GM12878 (cell line): ENCODE data around the gene CAPN1. TPM values are rescaled to one million over a fixed set of nuclear protein-coding genes. Genes with fewer than 3 reads are reported as not detected.

Source experiments
- ATAC-seq: fragments of 200-7000 bp; cut with Tn5 transposase; 3 replicates; pipeline ENCODE4 v1.9.1; 2020; ENCODE audit warnings: mild to moderate bottlenecking, moderate library complexity
- BruUV-seq: library from RNA; stranded (reverse); fragments of 400-500 nt; replicated peaks from 2 replicates; lab custom pipeline; 2021; lab: Mats Ljungman, UMichigan
- CTCF ChIA-PET: fragments of 300-600 bp; sonication (Branson Sonifier 250); formaldehyde crosslinking; extraction: SDS; loops from one replicate; lab custom pipeline; 2021; ENCODE audit warnings: inconsistent platforms; lab: Yijun Ruan, JAX
- POLR2A ChIA-PET: fragments of 350-600 bp; formaldehyde crosslinking; extraction: SDS; loops from one replicate; lab custom pipeline; 2021; ENCODE audit warnings: inconsistent platforms; lab: Charles Lee
- RAD21 ChIA-PET: fragments of 300-600 bp; sonication (Branson Sonifier 250); formaldehyde crosslinking; loops from one replicate; lab custom pipeline; 2023; ENCODE audit warnings: antibody characterized with exemption; ENCODE audit not compliant: unreplicated experiment; lab: Charles Lee
- SMC1A ChIA-PET: fragments of 300-600 bp; sonication (Branson Sonifier 250); formaldehyde crosslinking; loops from one replicate; lab custom pipeline; 2023; ENCODE audit not compliant: unreplicated experiment, uncharacterized antibody; lab: Charles Lee
- DNase-seq: peaks from one replicate; pipeline ENCODE4 v3.0.0-alpha.2; 2011; ENCODE audit warnings: low read depth, low spot score
- FAIRE-seq: peaks from 3 replicates; lab custom pipeline; 2011; peaks lifted over from hg19 to GRCh38; lab: Jason Lieb, UNC
- H2AFZ ChIP-seq: 2 replicates; pipeline ENCODE4 v1.6.0; 2011; ENCODE audit warnings: low read depth, low read length, control low read depth; ENCODE audit not compliant: control insufficient read depth
- H3K27ac ChIP-seq: 2 replicates; pipeline ENCODE4 v1.5.1; 2011; ENCODE audit warnings: control low read depth; ENCODE audit not compliant: control insufficient read depth, insufficient read depth
- H3K27me3 ChIP-seq, 2 experiments: replicated peaks in 1 of 2; 2 replicates each; pipeline versions ENCODE4 v1.6.0 to v1.6.1; 2011; ENCODE audit warnings: low read length in 1 of 2; ENCODE audit not compliant: control insufficient read depth in 2 of 2, insufficient read depth in 2 of 2
- H3K36me3 ChIP-seq, 2 experiments: 2 replicates each; pipeline ENCODE4 v1.5.1; 2011; ENCODE audit warnings: low read length in 1 of 2; ENCODE audit not compliant: control insufficient read depth in 2 of 2, insufficient read depth in 2 of 2
- H3K4me1 ChIP-seq: 2 replicates; pipeline ENCODE4 v1.6.1; 2011; ENCODE audit warnings: mild to moderate bottlenecking, low read length, moderate library complexity, mixed read lengths; ENCODE audit not compliant: control insufficient read depth, insufficient read depth
- H3K4me2 ChIP-seq: 2 replicates; pipeline ENCODE4 v1.6.0; 2011; ENCODE audit warnings: control low read depth; ENCODE audit not compliant: control insufficient read depth, insufficient read depth
- H3K4me3 ChIP-seq: fragments of 200-600 bp; sonication (generic); 2 replicates; pipeline ENCODE4 v1.5.1; 2016
- H3K79me2 ChIP-seq: 2 replicates; pipeline ENCODE4 v1.6.0; 2011; ENCODE audit warnings: low read length; ENCODE audit not compliant: control insufficient read depth, insufficient read depth
- H3K9ac ChIP-seq: 2 replicates; pipeline ENCODE4 v1.8.0; 2011; ENCODE audit warnings: low read length, control low read depth, mixed read lengths; ENCODE audit not compliant: control insufficient read depth, insufficient read depth
- H3K9me3 ChIP-seq: replicated peaks from 3 replicates; pipeline ENCODE4 v1.5.1; 2011; ENCODE audit warnings: mild to moderate bottlenecking, low read length; ENCODE audit not compliant: control insufficient read depth, insufficient read depth
- H4K20me1 ChIP-seq: 2 replicates; pipeline ENCODE4 v1.6.0; 2011; ENCODE audit not compliant: control insufficient read depth, insufficient read depth
- FOXK2 ChIP-seq: fragments of 450-650 bp; IDR thresholded peaks from 2 replicates; pipeline ENCODE4 v1.6.1; 2017; ENCODE audit warnings: mild to moderate bottlenecking, moderate library complexity
- HCFC1 ChIP-seq: fragments of 150-350 bp; IDR thresholded peaks from 2 replicates; pipeline ENCODE4 v1.6.1; 2014; ENCODE audit warnings: low read length
- SREBF1 ChIP-seq: IDR thresholded peaks from 2 replicates; pipeline ENCODE4 v1.6.1; 2012; ENCODE audit warnings: mild to moderate bottlenecking, low read length
- SUZ12 ChIP-seq: fragments of 200-600 bp; sonication (generic); IDR thresholded peaks from one replicate; pipeline ENCODE4 v1.6.1; 2018; ENCODE audit warnings: antibody characterized with exemption, mild to moderate bottlenecking; ENCODE audit not compliant: unreplicated experiment
- ZBTB33 ChIP-seq: fragments of 450-650 bp; IDR thresholded peaks from 2 replicates; pipeline ENCODE4 v1.6.1; 2017; ENCODE audit warnings: mild to moderate bottlenecking
- ZNF274 ChIP-seq: IDR thresholded peaks from one replicate; pipeline ENCODE4 v1.8.0; 2011; ENCODE audit not compliant: insufficient read length, insufficient read depth
- WGBS: methylation state at CpG from one replicate; pipeline ENCODE4 v1.1.6; 2016; ENCODE audit warnings: low lambda C conversion rate; ENCODE audit not compliant: insufficient replicate concordance, insufficient coverage; ENCODE audit errors: missing lambda C conversion rate; 5-methylcytosine and 5-hydroxymethylcytosine counted together
- in situ Hi-C: fragments of 300-500 bp; cut with MboI; formaldehyde crosslinking; loops from 9 replicates; pipeline ENCODE4 v1.14.3; 2018; ENCODE audit warnings: mixed read lengths
- intact Hi-C: fragments of 100-400 bp; cut with micrococcal nuclease; formaldehyde crosslinking; loops from one replicate; pipeline ENCODE4 v1.14.2; 2022; ENCODE audit not compliant: unreplicated experiment
- polyA plus RNA-seq, 11 experiments: library from polyadenylated mRNA; depleted of rRNA in 4 of 11; unstranded in 6 of 11; stranded (reverse) in 5 of 11; fragments of >200 nt; fragmentation: Nextera tagmentation in 4 of 11; fragmentation: Illumina TruSeq in 1 of 11; extraction: Ambion mirVana in 4 of 11; extraction: Trizol in 1 of 11; gene quantifications; 1 replicate in 1 of 11; 2 replicates in 10 of 11; pipeline versions ENCODE4 v1.2.1 to v1.2.3, GENCODE V29; 2011 to 2016; ENCODE audit warnings: inconsistent platforms in 2 of 11, missing spikeins in 2 of 11, low read depth in 1 of 11
- total RNA-seq, 4 experiments: library from RNA; depleted of rRNA in 3 of 4; stranded (reverse); fragments of >200 nt in 3 of 4; fragmentation: Illumina TruSeq in 1 of 4; extraction: Trizol in 1 of 4; gene quantifications; 2 replicates each; pipeline versions ENCODE4 v1.2.1 to v1.2.3, GENCODE V29; 2013 to 2021
- TF ChIP-seq, protein P1 (sequence below): fragments of 450-650 bp; IDR thresholded peaks from 2 replicates; pipeline ENCODE4 v1.6.1; 2017; ENCODE audit warnings: low read depth, mild to moderate bottlenecking, moderate library complexity

Gene CAPN1
- total and polyA plus RNA-seq, 10 of the 15 experiments (the other 5 are each of a cell fraction or from before 2014, with no cell fraction given) = 2.2 to 167 (median 77.3) TPM

GRCh38 chr11:65241134-65241533 is 59.4 kb downstream of the CAPN1 start:
- POLR2A ChIA-PET = no interaction called here
- H4K20me1 ChIP-seq = no peaks in the 10 kb centered on the region
- no peak for FAIRE-seq
- CTCF ChIA-PET = interaction anchor here (0.9 to 1.7 kb wide), 2 partner anchors 9 to 12 kb away, joined by 4 read pairs; no protein-coding TSS in a partner anchor
- H3K27me3 ChIP-seq = no peaks in the 10 kb centered on the region
- intact Hi-C loops = no loop called here
- ATAC-seq = no peak
- 36% methylated on average over 5 of the region's 5 CpGs for WGBS
- H3K4me1 ChIP-seq = no peaks in the 10 kb centered on the region
- no peak overlapping the region for H3K9ac ChIP-seq
- SMC1A ChIA-PET = no interaction called here
- H3K4me3 ChIP-seq = no peak overlapping the region
- RAD21 ChIA-PET = no interaction called here
- no peak for TF ChIP-seq HCFC1
- no peak for TF ChIP-seq ZNF274
- no peak for TF ChIP-seq SUZ12
- TF ChIP-seq, protein P1, sequence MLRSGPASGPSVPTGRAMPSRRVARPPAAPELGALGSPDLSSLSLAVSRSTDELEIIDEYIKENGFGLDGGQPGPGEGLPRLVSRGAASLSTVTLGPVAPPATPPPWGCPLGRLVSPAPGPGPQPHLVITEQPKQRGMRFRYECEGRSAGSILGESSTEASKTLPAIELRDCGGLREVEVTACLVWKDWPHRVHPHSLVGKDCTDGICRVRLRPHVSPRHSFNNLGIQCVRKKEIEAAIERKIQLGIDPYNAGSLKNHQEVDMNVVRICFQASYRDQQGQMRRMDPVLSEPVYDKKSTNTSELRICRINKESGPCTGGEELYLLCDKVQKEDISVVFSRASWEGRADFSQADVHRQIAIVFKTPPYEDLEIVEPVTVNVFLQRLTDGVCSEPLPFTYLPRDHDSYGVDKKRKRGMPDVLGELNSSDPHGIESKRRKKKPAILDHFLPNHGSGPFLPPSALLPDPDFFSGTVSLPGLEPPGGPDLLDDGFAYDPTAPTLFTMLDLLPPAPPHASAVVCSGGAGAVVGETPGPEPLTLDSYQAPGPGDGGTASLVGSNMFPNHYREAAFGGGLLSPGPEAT = no peak
- no peak for TF ChIP-seq ZBTB33
- TF ChIP-seq SREBF1 = no peak
- TF ChIP-seq FOXK2 = no peak
- TF ChIP-seq, all 136 proteins: peak for 0
- Histone ChIP-seq H2AFZ (no peak overlapping the region), H3K9me3 (peaks cover 8% of the 10 kb centered on the region; the same call in 2 of the 3 replicates), H3K36me3 (no peaks in the 10 kb centered on the region), H3K4me2 (no peak overlapping the region), H3K27ac (no peak overlapping the region), H3K79me2 (no peaks in the 10 kb centered on the region)
- DNase-seq = no peak
- no TSS peak for BruUV-seq
- in situ Hi-C loops = no loop called here
